ENCODE measurements around the gene DGUOK.
"Not testable (repeated sequence)": the region's sequence is repeated elsewhere in the genome, so short reads cannot be mapped to it uniquely, and the experiment has no call there.

DGUOK gene

GRCh38 chr2:73926493-73927327 is at the start of gene DGUOK:
Gene DGUOK (plus strand): TSS chr2:73926880. CDS start chr2:73926911, 31 bp downstream.
- peak; percentile 100 for DNase-seq (ENCODE audit: low spot score)

- no peak for DNase-seq (ENCODE audit: low spot score)
These were observed 49.4 kb upstream of the DGUOK start for GRCh38 chr2:73877071-73877802.

- DNase-seq (ENCODE audit: low spot score), result not testable (repeated sequence)
These were observed 48.7 kb upstream of the DGUOK start for GRCh38 chr2:73877984-73878383.

GRCh38 chr2:73885406-73885805 is 41.3 kb upstream of the DGUOK start:
- DNase-seq (ENCODE audit: low spot score), result no peak

GRCh38 chr2:73886357-73886756 is 40.3 kb upstream of the DGUOK start:
- no peak for DNase-seq (ENCODE audit: low spot score)

GRCh38 chr2:73887596-73888353 is 38.9 kb upstream of the DGUOK start:
- not testable (repeated sequence) for DNase-seq (ENCODE audit: low spot score)

- no peak for DNase-seq (ENCODE audit: low spot score)
These were observed 38.3 kb upstream of the DGUOK start for GRCh38 chr2:73888388-73888787.

- DNase-seq (ENCODE audit: low spot score), result no peak
These were observed 37.5 kb upstream of the DGUOK start for GRCh38 chr2:73889206-73889605.

- no peak for DNase-seq (ENCODE audit: low spot score)
These were observed 36.2 kb upstream of the DGUOK start for GRCh38 chr2:73890301-73891092.

- DNase-seq (ENCODE audit: low spot score), result no peak
These were observed 35.3 kb upstream of the DGUOK start for GRCh38 chr2:73891276-73891901.

- DNase-seq (ENCODE audit: low spot score), result no peak
These were observed 33.9 kb upstream of the DGUOK start, which contains the start of gene ACTG2 for GRCh38 chr2:73892631-73893329. Gene ACTG2 (plus strand): TSS chr2:73893008. CDS start chr2:73901312, 8,304 bp downstream.

- DNase-seq (ENCODE audit: low spot score), result no peak
These were observed 32.8 kb upstream of the DGUOK start for GRCh38 chr2:73893764-73894474.

- DNase-seq (ENCODE audit: low spot score), result no peak
These were observed 32.2 kb upstream of the DGUOK start for GRCh38 chr2:73894475-73894850.

- no peak for DNase-seq (ENCODE audit: low spot score)
These were observed 31.8 kb upstream of the DGUOK start for GRCh38 chr2:73894877-73895276.

- no peak for DNase-seq (ENCODE audit: low spot score)
These were observed 31.2 kb upstream of the DGUOK start for GRCh38 chr2:73895473-73895872.

GRCh38 chr2:73896362-73897239 is 30.1 kb upstream of the DGUOK start:
- no peak for DNase-seq (ENCODE audit: low spot score)

- no peak for DNase-seq (ENCODE audit: low spot score)
These were observed 29.5 kb upstream of the DGUOK start for GRCh38 chr2:73897240-73897583.

GRCh38 chr2:73897934-73898333 is 28.7 kb upstream of the DGUOK start:
- peak; percentile 79 for DNase-seq (ENCODE audit: low spot score)

GRCh38 chr2:73899801-73900336 is 26.8 kb upstream of the DGUOK start:
- no peak for DNase-seq (ENCODE audit: low spot score)

All from SW480 (cell line).